ENCODE measurements around the gene RTL10. TPM values are rescaled to one million over a fixed set of nuclear protein-coding genes. Genes with fewer than 3 reads are reported as not detected.

The RTL10 gene
- total and polyA plus RNA-seq, 2 of the 13 experiments (the other 11 are each of a cell fraction or from before 2014, with no cell fraction given): 14.1 to 15.8 TPM

DNA sequence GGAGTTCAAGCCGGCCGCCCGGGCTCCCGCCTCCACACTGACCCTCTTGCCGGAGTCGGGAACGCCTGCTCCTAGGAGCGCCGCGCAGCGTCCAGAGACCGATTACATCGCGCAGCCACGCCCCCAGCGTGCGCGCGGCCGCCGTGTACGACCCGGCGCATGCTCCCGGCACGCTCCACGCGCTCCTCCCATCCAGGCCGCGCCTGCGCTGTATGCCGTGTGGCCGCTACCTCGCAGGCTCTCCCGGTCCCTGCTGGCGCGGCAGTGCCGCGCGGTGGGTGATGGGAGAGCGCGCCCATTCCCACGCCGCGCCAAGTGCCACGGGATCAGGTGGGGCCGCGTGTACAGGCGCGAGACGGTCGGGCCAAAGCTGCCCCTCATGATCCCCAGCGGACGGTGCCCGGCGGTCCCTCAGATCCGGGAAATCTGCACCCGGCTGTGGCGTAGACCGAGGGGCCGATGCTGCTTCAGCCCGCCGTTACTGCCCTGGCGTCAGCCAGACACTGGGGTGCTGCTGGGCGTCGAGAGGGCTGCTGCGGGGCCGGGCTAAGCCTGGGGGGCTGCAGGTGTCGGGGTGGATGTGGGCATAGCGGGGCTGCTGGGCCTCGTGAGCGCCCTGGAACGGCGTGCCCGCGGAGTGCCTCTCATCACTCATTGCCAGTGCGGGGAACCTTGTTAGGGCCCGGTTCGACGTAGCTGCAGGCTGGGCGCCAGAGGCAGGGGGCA is at the start of gene RTL10, which contains the start of gene GNB1L (continued):
- no peak for TF ChIP-seq CREM (IDR thresholded peaks at IDR 0.05)
- TF ChIP-seq CREM (CRISPR knock-in tag; IDR thresholded peaks at IDR 0.05): no peak
- no peak; the same call in 1 of the 2 replicates for TF ChIP-seq ZNF746 (CRISPR knock-in tag; IDR thresholded peaks at IDR 0.05)
- no peak for TF ChIP-seq RFX3 (CRISPR knock-in tag; IDR thresholded peaks at IDR 0.05)
- TF ChIP-seq SNAPC4 (CRISPR knock-in tag; IDR thresholded peaks at IDR 0.05): peak; percentile 26; the same call in 1 of the 2 replicates
- peak; percentile 92; the same call in 1 of the 2 replicates for TF ChIP-seq ZNF737 (CRISPR knock-in tag; IDR thresholded peaks at IDR 0.05; ENCODE audit: borderline replicate concordance)
- peak; percentile 71 for TF ChIP-seq POGZ (CRISPR knock-in tag; IDR thresholded peaks at IDR 0.05)
- TF ChIP-seq ZNF792 (CRISPR knock-in tag; IDR thresholded peaks at IDR 0.05): peak; percentile 95
- TF ChIP-seq MZF1 (CRISPR knock-in tag; IDR thresholded peaks at IDR 0.05; ENCODE audit: borderline replicate concordance): no peak
- TF ChIP-seq, protein P1, sequence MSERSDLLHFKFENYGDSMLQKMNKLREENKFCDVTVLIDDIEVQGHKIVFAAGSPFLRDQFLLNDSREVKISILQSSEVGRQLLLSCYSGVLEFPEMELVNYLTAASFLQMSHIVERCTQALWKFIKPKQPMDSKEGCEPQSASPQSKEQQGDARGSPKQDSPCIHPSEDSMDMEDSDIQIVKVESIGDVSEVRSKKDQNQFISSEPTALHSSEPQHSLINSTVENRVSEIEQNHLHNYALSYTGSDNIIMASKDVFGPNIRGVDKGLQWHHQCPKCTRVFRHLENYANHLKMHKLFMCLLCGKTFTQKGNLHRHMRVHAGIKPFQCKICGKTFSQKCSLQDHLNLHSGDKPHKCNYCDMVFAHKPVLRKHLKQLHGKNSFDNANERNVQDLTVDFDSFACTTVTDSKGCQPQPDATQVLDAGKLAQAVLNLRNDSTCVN (CRISPR knock-in tag; IDR thresholded peaks at IDR 0.05; ENCODE audit: borderline replicate concordance): peak; percentile 32; the same call in 1 of the 2 replicates
- no peak for TF ChIP-seq SMC3 (IDR thresholded peaks at IDR 0.05; ENCODE audit: low read length)
- TF ChIP-seq REPIN1 (CRISPR knock-in tag; IDR thresholded peaks at IDR 0.05; ENCODE audit: borderline replicate concordance, low read depth): peak; percentile 86
- 0 out of 2 replicates have a peak, but pooled peaks have one; percentile 42 for TF ChIP-seq ZNF432 (CRISPR knock-in tag; IDR thresholded peaks at IDR 0.05; ENCODE audit: borderline replicate concordance)
- peak; percentile 89 for TF ChIP-seq ZNF143 (CRISPR knock-in tag; IDR thresholded peaks at IDR 0.05)
- peak; percentile 93; the same call in 1 of the 2 replicates for TF ChIP-seq ZNF30 (CRISPR knock-in tag; IDR thresholded peaks at IDR 0.05)
- no peak for TF ChIP-seq ELF1 (CRISPR knock-in tag; IDR thresholded peaks at IDR 0.05)
- peak; percentile 15; the same call in 1 of the 2 replicates for TF ChIP-seq ZSCAN12 (CRISPR knock-in tag; IDR thresholded peaks at IDR 0.05)
- TF ChIP-seq ZNF724P (CRISPR knock-in tag; IDR thresholded peaks at IDR 0.05; ENCODE audit: borderline replicate concordance): 0 out of 2 replicates have a peak, but pooled peaks have one; percentile 18
- TF ChIP-seq, protein P2, sequence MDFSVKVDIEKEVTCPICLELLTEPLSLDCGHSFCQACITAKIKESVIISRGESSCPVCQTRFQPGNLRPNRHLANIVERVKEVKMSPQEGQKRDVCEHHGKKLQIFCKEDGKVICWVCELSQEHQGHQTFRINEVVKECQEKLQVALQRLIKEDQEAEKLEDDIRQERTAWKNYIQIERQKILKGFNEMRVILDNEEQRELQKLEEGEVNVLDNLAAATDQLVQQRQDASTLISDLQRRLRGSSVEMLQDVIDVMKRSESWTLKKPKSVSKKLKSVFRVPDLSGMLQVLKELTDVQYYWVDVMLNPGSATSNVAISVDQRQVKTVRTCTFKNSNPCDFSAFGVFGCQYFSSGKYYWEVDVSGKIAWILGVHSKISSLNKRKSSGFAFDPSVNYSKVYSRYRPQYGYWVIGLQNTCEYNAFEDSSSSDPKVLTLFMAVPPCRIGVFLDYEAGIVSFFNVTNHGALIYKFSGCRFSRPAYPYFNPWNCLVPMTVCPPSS (IDR thresholded peaks at IDR 0.05): no peak
- TF ChIP-seq SP140L (CRISPR knock-in tag; IDR thresholded peaks at IDR 0.05; ENCODE audit: borderline replicate concordance): no peak
- no peak for TF ChIP-seq HDAC6 (IDR thresholded peaks at IDR 0.05; ENCODE audit: low read depth, low read length)

Measured in HepG2 (cell line).